ENCODE measurements around the gene MGAT4A.

The MGAT4A gene

DNA sequence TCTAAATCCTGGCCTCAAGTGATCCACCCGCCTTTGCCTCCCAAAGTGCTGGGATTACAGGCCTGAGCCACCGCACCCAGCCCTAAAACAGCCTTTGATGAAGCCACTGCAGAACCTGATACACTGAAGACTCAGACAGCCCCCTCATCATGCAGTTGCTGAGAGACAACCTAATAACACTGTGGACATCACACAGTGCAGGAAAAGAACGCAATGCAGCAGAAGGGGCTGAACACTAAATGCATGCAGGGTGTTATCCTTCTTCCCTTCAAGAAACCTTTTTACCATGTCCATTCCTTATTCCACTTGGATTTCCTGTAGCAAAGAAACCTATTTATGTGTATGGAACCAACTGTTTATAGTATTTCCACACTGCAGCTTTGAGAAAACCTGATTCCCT, 35.7 kb downstream of the MGAT4A start:
- no peak for TF ChIP-seq TAF1 (IDR thresholded peaks at IDR 0.05; ENCODE audit: low read depth)

DNA sequence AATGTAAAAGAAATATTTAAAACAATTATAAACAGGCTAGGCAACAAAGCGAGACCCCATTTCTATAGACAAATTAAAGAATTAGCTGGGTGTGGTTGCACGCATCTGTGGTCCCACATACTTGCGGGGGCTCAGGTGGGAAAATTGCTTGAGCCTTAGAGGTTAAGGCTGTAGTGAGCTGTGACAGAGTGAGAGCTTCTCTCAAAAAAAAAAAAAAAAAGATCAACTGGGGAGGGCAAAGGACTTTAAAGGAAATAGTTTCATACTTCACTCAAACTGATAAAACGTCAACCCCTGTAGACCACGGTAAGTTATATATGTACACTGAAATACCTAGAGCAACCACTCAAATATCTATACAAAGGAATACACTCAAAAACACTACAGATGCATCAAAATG, 37.5 kb downstream of the MGAT4A start:
- TF ChIP-seq TAF1 (IDR thresholded peaks at IDR 0.05; ENCODE audit: low read depth) = no peak
- no peak for TF ChIP-seq NFIC (IDR thresholded peaks at IDR 0.05)
- TF ChIP-seq, protein P1, sequence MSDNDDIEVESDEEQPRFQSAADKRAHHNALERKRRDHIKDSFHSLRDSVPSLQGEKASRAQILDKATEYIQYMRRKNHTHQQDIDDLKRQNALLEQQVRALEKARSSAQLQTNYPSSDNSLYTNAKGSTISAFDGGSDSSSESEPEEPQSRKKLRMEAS (IDR thresholded peaks at IDR 0.05) = no peak
- no peak for TF ChIP-seq CREB1 (IDR thresholded peaks at IDR 0.05; ENCODE audit: low read depth)
- no peak for TF ChIP-seq TEAD4 (IDR thresholded peaks at IDR 0.05)
- TF ChIP-seq, protein P2, sequence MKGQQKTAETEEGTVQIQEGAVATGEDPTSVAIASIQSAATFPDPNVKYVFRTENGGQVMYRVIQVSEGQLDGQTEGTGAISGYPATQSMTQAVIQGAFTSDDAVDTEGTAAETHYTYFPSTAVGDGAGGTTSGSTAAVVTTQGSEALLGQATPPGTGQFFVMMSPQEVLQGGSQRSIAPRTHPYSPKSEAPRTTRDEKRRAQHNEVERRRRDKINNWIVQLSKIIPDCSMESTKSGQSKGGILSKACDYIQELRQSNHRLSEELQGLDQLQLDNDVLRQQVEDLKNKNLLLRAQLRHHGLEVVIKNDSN (IDR thresholded peaks at IDR 0.05) = no peak
- no peak for TF ChIP-seq YY1 (IDR thresholded peaks at IDR 0.05; ENCODE audit: low read depth)
- TF ChIP-seq FOXM1 (IDR thresholded peaks at IDR 0.05; ENCODE audit: borderline replicate concordance, low read depth) = no peak
- no peak for TF ChIP-seq EP300 (IDR thresholded peaks at IDR 0.05; ENCODE audit: borderline replicate concordance)
- no peak for TF ChIP-seq ZBTB7A (IDR thresholded peaks at IDR 0.05; ENCODE audit: low read depth)
- TF ChIP-seq, protein P3, sequence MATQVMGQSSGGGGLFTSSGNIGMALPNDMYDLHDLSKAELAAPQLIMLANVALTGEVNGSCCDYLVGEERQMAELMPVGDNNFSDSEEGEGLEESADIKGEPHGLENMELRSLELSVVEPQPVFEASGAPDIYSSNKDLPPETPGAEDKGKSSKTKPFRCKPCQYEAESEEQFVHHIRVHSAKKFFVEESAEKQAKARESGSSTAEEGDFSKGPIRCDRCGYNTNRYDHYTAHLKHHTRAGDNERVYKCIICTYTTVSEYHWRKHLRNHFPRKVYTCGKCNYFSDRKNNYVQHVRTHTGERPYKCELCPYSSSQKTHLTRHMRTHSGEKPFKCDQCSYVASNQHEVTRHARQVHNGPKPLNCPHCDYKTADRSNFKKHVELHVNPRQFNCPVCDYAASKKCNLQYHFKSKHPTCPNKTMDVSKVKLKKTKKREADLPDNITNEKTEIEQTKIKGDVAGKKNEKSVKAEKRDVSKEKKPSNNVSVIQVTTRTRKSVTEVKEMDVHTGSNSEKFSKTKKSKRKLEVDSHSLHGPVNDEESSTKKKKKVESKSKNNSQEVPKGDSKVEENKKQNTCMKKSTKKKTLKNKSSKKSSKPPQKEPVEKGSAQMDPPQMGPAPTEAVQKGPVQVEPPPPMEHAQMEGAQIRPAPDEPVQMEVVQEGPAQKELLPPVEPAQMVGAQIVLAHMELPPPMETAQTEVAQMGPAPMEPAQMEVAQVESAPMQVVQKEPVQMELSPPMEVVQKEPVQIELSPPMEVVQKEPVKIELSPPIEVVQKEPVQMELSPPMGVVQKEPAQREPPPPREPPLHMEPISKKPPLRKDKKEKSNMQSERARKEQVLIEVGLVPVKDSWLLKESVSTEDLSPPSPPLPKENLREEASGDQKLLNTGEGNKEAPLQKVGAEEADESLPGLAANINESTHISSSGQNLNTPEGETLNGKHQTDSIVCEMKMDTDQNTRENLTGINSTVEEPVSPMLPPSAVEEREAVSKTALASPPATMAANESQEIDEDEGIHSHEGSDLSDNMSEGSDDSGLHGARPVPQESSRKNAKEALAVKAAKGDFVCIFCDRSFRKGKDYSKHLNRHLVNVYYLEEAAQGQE (IDR thresholded peaks at IDR 0.05; ENCODE audit: low read depth) = no peak
- TF ChIP-seq RAD21 (IDR thresholded peaks at IDR 0.05; ENCODE audit: low read depth) = no peak
- no peak for TF ChIP-seq CEBPB (IDR thresholded peaks at IDR 0.05)

DNA sequence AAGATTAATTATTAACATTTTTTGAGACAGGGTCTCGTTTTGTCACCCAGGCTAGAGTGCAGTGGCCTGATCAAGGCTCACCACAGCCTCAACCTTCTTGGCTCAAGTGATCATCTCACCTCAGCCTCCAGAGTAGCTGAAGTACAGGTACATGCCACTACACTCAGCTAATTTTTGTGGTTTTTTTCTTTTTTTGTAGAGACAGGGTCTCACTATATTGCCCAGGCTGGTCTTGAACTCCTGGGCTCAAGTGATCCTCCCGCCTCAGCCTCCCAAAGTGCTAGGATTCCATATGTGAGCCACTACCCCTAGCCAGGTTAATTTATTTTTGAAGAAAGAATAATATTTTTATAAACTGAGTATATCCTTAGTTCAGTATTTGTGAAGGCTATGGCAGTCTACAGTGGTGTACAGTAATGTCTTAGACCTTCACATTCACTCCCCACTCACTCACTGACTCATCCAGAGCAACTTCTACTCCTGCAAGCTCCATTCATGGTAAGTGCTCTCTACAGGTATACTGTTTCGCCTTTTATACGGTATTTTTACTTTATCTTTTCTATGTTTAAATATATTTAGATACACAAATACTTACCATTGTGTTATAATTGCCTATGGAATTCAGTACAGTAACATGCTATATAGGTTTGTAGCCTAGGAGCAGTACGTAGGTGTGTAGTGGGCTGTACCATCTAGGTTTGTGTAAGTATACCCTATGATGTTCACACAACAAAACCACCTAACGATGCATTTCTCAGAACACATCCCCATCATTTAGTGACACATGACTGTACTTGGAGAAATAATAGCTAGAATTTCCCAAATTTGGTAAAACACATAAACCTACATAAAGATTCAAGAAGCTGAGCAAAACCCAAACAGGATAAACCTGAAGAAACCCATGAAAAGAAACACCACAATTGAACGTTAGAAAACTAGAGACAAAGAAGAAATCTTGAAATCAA, 38.6 kb downstream of the MGAT4A start:
- no peak for TF ChIP-seq EGR1 (IDR thresholded peaks at IDR 0.05)
- TF ChIP-seq, protein P1 (IDR thresholded peaks at IDR 0.05) = no peak
- no peak for TF ChIP-seq CREB1 (IDR thresholded peaks at IDR 0.05; ENCODE audit: low read depth)
- no peak for TF ChIP-seq TEAD4 (IDR thresholded peaks at IDR 0.05)
- TF ChIP-seq ZBTB7A (IDR thresholded peaks at IDR 0.05; ENCODE audit: low read depth) = no peak
- TF ChIP-seq TAF1 (IDR thresholded peaks at IDR 0.05; ENCODE audit: low read depth) = no peak
- TF ChIP-seq FOXM1 (IDR thresholded peaks at IDR 0.05; ENCODE audit: borderline replicate concordance, low read depth) = no peak
- TF ChIP-seq EP300 (IDR thresholded peaks at IDR 0.05; ENCODE audit: borderline replicate concordance) = no peak
- TF ChIP-seq RAD21 (IDR thresholded peaks at IDR 0.05; ENCODE audit: low read depth) = no peak
- TF ChIP-seq, protein P2 (IDR thresholded peaks at IDR 0.05) = no peak
- no peak for TF ChIP-seq CEBPB (IDR thresholded peaks at IDR 0.05)
- TF ChIP-seq NFIC (IDR thresholded peaks at IDR 0.05) = no peak
- no peak for TF ChIP-seq TCF12 (IDR thresholded peaks at IDR 0.05; ENCODE audit: low read depth)
- TF ChIP-seq YY1 (IDR thresholded peaks at IDR 0.05; ENCODE audit: low read depth) = no peak
- TF ChIP-seq, protein P3 (IDR thresholded peaks at IDR 0.05; ENCODE audit: low read depth) = no peak

DNA sequence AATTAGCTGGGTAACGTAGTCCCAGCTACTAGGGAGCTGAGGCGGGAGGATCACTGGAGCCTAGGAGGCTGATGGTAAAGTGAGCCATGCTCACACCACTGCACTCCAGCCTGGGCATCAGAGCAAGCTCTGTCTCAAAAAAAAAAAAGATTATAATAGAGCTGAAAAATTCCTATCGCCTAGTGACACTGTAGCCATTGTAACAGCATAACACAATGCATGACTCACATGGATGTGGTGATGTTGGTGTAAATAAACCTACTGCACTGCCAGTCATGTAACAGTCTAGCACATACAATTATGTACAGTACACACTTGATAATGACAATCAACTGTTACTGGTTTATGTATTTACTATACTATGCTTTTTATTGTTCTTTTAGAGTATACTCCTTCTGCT, 39.6 kb downstream of the MGAT4A start:
- TF ChIP-seq RAD21 (IDR thresholded peaks at IDR 0.05; ENCODE audit: low read depth) (no peak), TEAD4 (IDR thresholded peaks at IDR 0.05) (no peak), TAF1 (IDR thresholded peaks at IDR 0.05; ENCODE audit: low read depth) (no peak), ZBTB7A (IDR thresholded peaks at IDR 0.05; ENCODE audit: low read depth) (no peak), CREB1 (IDR thresholded peaks at IDR 0.05; ENCODE audit: low read depth) (no peak), TCF12 (IDR thresholded peaks at IDR 0.05; ENCODE audit: low read depth) (no peak), EGR1 (IDR thresholded peaks at IDR 0.05) (no peak), NFIC (IDR thresholded peaks at IDR 0.05) (no peak), FOXM1 (IDR thresholded peaks at IDR 0.05; ENCODE audit: borderline replicate concordance, low read depth) (no peak), CEBPB (IDR thresholded peaks at IDR 0.05) (no peak), EP300 (IDR thresholded peaks at IDR 0.05; ENCODE audit: borderline replicate concordance) (no peak), YY1 (IDR thresholded peaks at IDR 0.05; ENCODE audit: low read depth) (no peak)
- TF ChIP-seq, protein P3 (IDR thresholded peaks at IDR 0.05; ENCODE audit: low read depth) = no peak
- TF ChIP-seq, protein P1 (IDR thresholded peaks at IDR 0.05) = no peak
- TF ChIP-seq, protein P2 (IDR thresholded peaks at IDR 0.05) = no peak
